ENCODE measurements around the gene PPP1CB. TPM values are rescaled to one million over a fixed set of nuclear protein-coding genes. Genes with fewer than 3 reads are reported as not detected.

PPP1CB gene
- total RNA-seq = 178 and 296 TPM in 2 replicates

GRCh38 chr2:28751252-28751955 is at the start of gene PPP1CB:
PPP1CB (plus strand) TSS chr2:28751830; CDS start chr2:28752125, 295 bp downstream.

GRCh38 chr2:28810384-28811285 is 59.0 kb downstream of the PPP1CB start, which contains the start of gene SPDYA:
SPDYA (plus strand) TSS chr2:28810834; CDS start chr2:28816015, 5,181 bp downstream.

Other genes starting within 250 kb of the PPP1CB start
- gene SPDYA, start 59.0 kb downstream of the PPP1CB start, total RNA-seq = 1.2 and 2.3 TPM in 2 replicates
- 11.1 and 13.2 TPM in 2 replicates for gene TRMT61B, start 118.5 kb downstream of the PPP1CB start, total RNA-seq
- gene WDR43, start 142.8 kb downstream of the PPP1CB start, total RNA-seq = 68.8 and 70.5 TPM in 2 replicates
- 0.17 and 0.29 TPM in 2 replicates for gene TOGARAM2, start 229.5 kb downstream of the PPP1CB start, total RNA-seq